PC-3 (cell line): ENCODE results near the gene DUSP8.

Source experiments
- CTCF ChIP-seq: fragments of 300-600 bp; sonication (generic); conservative IDR thresholded peaks from 2 replicates; pipeline ENCODE4 v1.5.1; 2017; ENCODE audit warnings: antibody characterized with exemption, low read depth, mild to moderate bottlenecking, low read length
- EZH2phosphoT487 ChIP-seq: fragments of 300-600 bp; sonication (generic); IDR thresholded peaks from 2 replicates; pipeline ENCODE4 v1.6.1; 2018; ENCODE audit warnings: mild to moderate bottlenecking, antibody characterized with exemption, low read length, borderline replicate concordance

- no peak for TF ChIP-seq CTCF
- TF ChIP-seq EZH2phosphoT487 = no peak
Observed at GRCh38 chr11:1561955-1562354, 10.1 kb downstream of the DUSP8 start.
